22Rv1 (cell line): ENCODE measurements around the gene EFNB3.

Experiments used
- ZFX ChIP-seq: fragments of 450-650 bp; IDR thresholded peaks from 2 replicates; pipeline ENCODE4 v1.6.1; 2017; ENCODE audit warnings: antibody characterized with exemption, borderline replicate concordance
- TF ChIP-seq, protein P1 (sequence below): fragments of 450-650 bp; IDR thresholded peaks from 2 replicates; pipeline ENCODE4 v1.5.1; 2017; ENCODE audit warnings: mild to moderate bottlenecking

- TF ChIP-seq, protein P1, sequence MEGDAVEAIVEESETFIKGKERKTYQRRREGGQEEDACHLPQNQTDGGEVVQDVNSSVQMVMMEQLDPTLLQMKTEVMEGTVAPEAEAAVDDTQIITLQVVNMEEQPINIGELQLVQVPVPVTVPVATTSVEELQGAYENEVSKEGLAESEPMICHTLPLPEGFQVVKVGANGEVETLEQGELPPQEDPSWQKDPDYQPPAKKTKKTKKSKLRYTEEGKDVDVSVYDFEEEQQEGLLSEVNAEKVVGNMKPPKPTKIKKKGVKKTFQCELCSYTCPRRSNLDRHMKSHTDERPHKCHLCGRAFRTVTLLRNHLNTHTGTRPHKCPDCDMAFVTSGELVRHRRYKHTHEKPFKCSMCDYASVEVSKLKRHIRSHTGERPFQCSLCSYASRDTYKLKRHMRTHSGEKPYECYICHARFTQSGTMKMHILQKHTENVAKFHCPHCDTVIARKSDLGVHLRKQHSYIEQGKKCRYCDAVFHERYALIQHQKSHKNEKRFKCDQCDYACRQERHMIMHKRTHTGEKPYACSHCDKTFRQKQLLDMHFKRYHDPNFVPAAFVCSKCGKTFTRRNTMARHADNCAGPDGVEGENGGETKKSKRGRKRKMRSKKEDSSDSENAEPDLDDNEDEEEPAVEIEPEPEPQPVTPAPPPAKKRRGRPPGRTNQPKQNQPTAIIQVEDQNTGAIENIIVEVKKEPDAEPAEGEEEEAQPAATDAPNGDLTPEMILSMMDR, result no peak
- TF ChIP-seq ZFX, result no peak
Observed at GRCh38 chr17:7656958-7657609, 47.9 kb upstream of the EFNB3 start.
